T47D (cell line): ENCODE measurements around the gene PHLDA1.
"Not testable (repeated sequence)": the region's sequence is repeated elsewhere in the genome, so short reads cannot be mapped to it uniquely, and the experiment has no call there.

Source experiments
- DNase-seq, 2 experiments: peaks; one replicate each; pipeline versions ENCODE4 v3.0.0 to v3.0.0-alpha.2; 2011 to 2012; ENCODE audit warnings: low read depth in 1 of 2, low spot score in 1 of 2
- JUND ChIP-seq: IDR thresholded peaks from 2 replicates; pipeline ENCODE4 v1.6.1; 2012; ENCODE audit warnings: low read depth
- in situ Hi-C: cut with HindIII; loops from 2 replicates; pipeline ENCODE4 v1.10.0; 2016; ENCODE audit warnings: low sequenced_read_pairs, low pct_unique_long_range_greater_than_20kb

The PHLDA1 gene

DNA sequence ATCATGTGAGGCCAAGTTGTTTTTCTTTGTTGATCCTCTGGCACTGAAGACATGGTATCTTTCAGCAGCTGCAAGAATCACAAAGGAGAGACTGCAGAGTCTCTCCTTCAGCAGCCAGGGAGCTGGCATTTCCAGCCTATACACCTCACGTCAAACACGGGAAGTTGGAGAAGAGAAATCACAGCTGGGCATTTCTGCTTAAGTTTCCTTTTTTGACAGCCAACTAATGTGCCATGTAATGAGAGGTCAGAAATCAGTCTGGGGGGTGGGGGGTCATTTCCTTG is 28.3 kb downstream of the PHLDA1 start:
- no peak for TF ChIP-seq JUND
- DNase-seq: no peak
- in situ Hi-C loops: no loop called here

DNA sequence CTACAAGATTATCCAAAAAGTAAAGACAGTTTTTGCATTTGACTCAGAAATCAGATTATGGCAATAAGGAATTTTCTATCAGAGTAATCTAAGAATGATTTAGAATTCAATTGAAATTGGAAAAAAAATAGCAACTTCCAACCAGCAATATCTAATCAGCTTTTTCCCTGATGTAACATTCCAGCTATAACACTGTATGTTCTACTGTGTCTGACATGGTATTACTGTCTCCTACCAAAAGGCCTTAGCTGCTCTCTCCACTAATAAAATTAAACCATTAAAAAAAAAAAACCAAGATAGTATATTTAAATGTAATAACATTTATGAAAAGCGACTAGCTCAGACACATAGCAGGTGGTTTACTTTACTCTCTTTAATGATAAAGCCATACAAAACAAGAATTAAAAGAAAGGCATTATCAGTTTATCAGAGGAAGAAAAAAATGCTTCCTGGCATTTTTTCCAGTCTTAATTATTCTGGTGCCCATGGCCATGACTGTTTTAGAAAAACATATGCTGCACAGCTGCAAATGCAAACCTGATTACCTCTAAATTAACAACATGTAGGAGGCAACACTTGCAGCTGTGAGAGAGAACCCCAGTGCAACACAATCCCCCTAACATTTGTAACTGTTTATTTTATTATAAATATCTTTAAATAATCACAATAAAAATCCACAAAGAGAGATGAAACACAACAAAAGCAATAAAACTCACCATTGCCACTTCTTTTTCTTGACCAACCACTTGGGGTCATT is 28.8 kb downstream of the PHLDA1 start:
- no peak for TF ChIP-seq JUND
- in situ Hi-C loops: no loop called here
- no peak for DNase-seq

DNA sequence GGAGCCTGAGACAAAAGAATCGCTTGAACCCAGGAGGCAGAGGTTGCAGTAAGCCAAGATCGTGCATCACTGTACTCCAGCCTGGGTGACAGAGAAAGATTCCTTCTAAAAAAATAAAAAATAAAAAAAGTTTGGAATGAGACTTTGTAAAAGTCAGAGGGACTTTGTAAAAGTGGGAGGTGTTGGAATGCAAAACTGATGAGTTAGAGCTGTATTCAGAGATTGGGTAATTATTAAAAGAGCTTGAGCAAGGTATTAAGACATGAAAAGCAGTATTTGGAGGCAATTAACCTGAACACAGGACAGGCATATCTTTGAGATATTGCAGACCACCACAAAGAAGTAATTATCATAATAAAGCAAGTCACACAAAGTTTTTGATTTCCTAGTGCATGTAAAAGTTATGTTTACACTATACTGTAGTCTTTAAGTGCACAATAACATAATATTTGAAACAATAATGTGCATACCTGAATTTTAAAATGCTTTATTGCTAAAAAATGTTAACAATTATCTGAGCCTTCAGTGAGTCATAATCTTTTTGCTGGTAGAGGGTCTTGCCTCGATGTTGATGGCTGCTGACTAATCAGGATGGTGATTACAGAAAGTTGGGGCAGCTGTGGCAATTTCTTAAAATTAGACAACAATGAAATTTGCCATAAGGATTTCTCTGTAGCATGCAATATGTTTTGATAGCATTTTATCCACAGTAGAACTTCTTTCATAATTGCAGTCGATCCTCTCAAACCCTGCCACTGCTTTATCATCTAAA is 33.1 kb downstream of the PHLDA1 start:
- no peak for TF ChIP-seq JUND
- in situ Hi-C loops: no loop called here
- DNase-seq: no peak

DNA sequence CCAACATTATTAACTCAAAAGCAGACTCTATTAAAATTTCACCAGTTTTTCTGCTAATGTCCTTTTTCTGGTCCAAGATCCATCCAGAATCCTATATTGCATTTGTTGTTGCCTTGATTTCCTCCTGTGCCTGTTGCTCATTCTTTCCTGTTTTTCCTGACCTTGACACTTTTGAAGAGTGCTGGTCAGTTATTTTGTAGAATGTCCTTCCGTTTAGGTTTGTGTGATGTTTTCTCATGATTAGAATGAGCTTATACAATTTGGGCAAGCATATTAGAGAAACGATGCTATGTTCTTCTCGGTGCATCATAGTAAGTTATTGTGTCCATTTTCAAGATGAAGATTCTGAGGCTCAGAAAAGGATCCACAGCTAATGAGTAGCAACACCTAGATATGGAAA is 33.9 kb downstream of the PHLDA1 start:
- in situ Hi-C loops: no loop called here
- no peak for DNase-seq
- TF ChIP-seq JUND: no peak

DNA sequence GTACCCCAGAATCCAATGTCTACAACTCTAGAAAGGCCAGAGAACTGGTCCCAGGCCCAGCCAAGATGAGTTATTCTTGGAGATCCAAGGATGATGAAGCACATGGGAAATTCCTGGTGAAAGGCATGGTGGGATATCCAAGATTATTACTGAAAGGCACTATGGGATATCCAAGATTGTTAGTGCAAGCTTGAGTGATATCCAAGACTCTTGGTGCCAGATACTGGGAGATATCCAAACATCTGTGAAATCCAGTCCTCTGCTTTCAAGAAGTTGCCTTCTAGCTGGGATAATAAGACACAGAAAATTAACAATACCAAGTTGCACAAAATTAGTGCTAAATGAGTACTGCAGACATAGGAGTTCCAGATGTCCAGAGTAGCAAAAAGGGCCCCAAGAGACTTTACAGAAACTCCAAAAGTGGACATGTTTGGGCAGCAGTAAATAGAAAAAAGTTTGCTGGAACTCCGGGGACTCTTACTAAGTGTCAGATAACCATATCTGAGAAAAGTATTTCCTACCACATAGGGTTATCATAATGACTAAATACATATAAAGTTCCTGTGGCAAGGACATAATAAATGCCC is 34.6 kb downstream of the PHLDA1 start:
- TF ChIP-seq JUND: no peak
- no peak for DNase-seq
- in situ Hi-C loops: no loop called here

DNA sequence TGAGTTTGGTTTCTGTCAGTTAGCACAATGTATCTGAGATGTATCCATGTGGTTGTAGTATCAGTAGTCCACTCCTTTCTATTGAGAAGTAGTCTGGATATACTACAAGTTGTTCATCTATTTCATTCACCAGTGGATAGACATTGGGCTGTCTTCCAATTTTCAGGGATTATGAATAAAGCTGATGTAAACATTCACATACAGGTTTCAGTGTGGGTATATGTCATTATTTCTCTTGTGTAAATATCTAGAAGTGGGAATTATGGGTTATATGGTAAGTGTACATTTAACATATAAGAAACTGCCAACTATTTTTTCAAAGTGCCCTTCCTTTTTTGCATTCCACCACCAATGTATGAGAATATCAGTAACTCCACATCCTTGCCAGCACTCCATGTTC is 35.9 kb downstream of the PHLDA1 start:
- DNase-seq: no peak
- in situ Hi-C loops: no loop called here
- no peak for TF ChIP-seq JUND

DNA sequence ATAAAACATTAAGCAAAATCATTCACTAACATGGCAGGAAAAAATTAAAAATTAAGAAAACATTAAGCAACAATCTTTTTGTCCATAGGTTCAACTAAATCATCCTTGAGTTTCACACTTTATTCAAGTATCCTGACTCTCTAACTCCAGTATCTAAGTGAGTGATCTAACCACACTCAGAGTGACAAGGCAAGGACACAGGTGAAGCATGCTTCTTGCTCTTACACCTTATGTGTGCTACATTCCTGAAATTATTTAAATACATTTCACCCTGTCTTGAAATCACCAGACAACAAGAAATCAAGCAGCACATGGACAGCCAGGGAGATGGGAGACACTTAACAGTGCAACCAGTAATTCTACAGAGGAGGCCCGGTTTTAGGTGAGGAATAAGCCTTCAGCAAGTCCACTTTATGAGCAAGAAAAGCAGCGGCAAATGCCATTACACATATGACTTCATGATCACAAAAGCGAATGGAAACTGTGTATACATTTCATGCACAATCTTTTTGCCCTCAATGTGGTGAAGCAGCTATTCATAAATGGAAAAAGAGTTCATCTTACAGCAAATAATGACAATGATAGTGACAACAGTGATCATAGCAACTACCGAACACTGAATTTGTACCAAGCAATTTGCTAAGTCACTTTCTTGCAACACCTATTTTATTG is 37.4 kb downstream of the PHLDA1 start:
- in situ Hi-C loops: no loop called here
- peak in 1 of 2 experiments; percentile 59 for DNase-seq
- TF ChIP-seq JUND: no peak

DNA sequence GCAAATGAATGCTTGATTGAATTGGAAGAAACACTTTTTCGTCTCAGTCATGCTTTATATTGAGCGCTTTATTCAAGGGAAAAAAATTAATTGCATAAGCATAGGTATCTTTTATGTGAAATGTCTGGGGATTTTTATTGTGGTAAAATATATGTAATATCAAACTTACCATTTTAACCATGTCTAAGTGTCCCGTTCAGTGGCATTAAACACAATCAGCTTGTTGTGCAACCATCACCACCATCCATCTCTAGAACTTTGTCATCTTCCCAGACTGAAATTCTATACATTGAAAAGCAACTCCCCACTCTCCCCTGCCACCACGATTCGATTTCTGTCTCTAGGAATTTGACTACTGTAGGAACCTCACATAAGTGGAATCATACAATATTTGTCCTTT is 39.8 kb downstream of the PHLDA1 start:
- DNase-seq: no peak
- no peak for TF ChIP-seq JUND
- in situ Hi-C loops: no loop called here

DNA sequence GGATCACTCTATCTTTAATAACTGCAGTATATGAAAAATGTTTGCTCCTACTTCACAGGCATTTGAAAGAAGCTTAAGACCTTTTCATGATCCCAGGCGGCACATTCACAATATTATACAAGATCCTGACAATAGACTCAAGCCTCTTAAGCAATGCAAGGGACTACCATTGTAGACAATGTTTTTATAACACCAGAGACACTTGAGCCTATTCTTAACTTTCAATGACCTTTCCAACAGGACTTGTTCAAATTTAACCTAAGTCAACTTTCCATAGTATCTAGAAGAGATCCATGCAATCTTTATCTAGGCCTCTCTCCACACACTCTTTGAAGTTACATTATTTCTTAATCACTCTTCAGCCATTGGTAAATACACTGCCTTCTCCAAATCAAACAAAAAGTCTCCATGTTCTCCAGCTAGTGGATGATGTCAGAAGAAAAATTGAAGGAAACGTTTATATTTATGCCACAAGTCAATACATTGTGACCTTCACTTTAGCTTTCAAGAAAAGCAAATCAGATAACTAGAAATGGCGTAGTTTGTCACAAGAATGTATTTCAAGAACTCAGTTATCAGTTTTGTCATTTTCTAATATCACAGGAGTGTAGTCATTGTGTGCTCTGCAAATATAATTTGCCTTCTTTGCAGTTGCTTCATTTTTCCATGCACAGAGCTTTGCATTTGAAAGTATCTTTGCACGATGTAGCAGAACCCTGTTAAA is 41.2 kb downstream of the PHLDA1 start:
- no peak for DNase-seq
- in situ Hi-C loops: no loop called here
- TF ChIP-seq JUND: no peak

DNA sequence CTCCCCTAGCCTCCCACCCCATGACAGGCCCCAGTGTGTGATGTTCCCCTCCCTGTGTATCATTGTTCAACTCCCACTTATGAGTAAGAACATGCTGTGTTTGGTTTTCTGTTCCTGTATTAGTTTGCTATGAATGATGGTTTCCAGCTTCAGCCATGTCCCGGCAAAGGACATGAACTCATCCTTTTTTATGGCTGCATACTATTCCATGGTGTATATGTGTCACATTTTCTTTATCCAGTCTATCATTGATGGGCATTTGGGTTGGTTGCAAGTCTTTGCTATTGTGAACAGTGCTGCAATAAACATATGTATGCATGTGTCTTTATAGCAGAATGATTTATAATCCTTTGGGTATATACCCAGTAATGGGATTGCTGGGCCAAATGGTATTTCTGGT is 43.9 kb downstream of the PHLDA1 start:
- in situ Hi-C loops, DNase-seq: not testable (repeated sequence)

DNA sequence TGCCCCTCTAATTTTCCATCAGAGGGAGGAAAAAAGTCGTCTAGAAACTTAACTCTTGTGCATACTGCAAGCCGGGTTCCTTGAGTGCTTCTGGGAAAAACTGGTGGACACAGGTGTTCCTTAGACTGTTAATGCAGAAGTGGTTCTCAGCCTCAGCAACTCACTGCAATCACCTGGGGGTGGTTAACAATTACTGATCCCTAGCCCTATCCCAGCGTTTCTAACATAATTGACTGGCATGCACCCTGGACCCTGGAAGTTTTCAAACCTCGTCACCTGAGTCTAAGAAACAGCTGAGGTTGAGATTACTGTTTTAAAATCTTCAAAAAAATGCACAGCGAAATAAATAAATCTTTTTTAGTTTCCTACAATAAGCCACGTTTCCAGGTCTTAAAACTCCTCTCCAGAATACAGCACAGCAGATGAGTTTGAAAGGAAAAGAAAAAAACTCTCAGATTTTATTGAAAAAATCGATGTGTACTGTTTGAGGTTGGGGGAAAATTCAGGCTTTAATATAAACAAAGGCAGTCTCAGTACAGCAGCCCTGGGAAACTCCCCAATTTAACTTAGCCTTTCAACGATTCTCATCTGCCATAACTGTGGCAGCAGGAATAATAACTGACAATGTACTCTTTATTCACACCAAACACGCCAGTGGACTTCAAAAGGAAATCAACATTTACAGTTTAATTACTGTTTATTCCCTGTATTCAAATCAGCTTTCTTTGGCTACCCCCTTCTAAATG is 45.4 kb downstream of the PHLDA1 start:
- in situ Hi-C loops: no loop called here
- no peak for TF ChIP-seq JUND

DNA sequence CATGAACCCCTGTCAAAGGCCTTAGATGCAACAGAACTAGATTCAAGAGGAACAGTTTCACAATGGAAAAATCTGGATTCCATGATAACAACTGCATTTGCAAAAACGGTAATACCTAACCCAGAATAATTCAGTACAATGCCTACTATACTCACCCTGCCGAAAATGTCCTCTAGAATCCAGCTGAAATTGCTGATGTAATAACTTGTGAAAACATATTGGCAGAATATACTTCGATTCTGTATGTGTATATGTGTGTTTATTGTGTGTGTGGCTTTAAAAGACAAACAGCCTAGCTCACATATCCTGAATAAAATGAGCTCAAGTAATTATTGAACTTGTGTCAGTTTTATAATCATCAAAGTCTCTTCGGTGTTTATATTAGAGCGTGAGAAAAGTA is 46.0 kb downstream of the PHLDA1 start:
- DNase-seq: no peak
- no peak for TF ChIP-seq JUND
- in situ Hi-C loops: no loop called here

More for the DNA sequence above, 45.4 kb downstream of the PHLDA1 start:
- peak in 1 of 2 experiments; percentile 54 for DNase-seq
